H9 (cell line): ENCODE results near the gene ISG20. TPM values are rescaled to one million over a fixed set of nuclear protein-coding genes. Genes with fewer than 3 reads are reported as not detected.

Experiments used
- DNase-seq: peaks from one replicate; pipeline ENCODE4 v3.0.0-alpha.2; 2017
- H2AFZ ChIP-seq: one replicate; pipeline ENCODE4 v1.6.1; 2013; ENCODE audit warnings: mild to moderate bottlenecking, low read length, control low read depth, moderate library complexity
- H2AK5ac ChIP-seq: 2 replicates; pipeline ENCODE4 v1.6.1; 2013; ENCODE audit warnings: low read length, control low read depth, mixed read lengths; ENCODE audit not compliant: insufficient read length
- H2BK120ac ChIP-seq: one replicate; pipeline ENCODE4 v1.6.1; 2013; ENCODE audit warnings: low read depth, mild to moderate bottlenecking, low read length, control low read depth, inconsistent platforms; ENCODE audit not compliant: poor library complexity, severe bottlenecking
- H2BK12ac ChIP-seq: 2 replicates; pipeline ENCODE4 v1.6.1; 2013; ENCODE audit warnings: low read length, control low read depth, mixed read lengths, low read depth; ENCODE audit not compliant: insufficient read length
- H2BK15ac ChIP-seq: 2 replicates; pipeline ENCODE4 v1.6.1; 2013; ENCODE audit warnings: low read depth, low read length, control low read depth
- H2BK20ac ChIP-seq: one replicate; pipeline ENCODE4 v1.6.1; 2013; ENCODE audit warnings: low read depth, mild to moderate bottlenecking, low read length, control low read depth, inconsistent platforms; ENCODE audit not compliant: poor library complexity, severe bottlenecking
- H2BK5ac ChIP-seq: 2 replicates; pipeline ENCODE4 v1.6.1; 2013; ENCODE audit warnings: low read length, control low read depth, mixed read lengths; ENCODE audit not compliant: insufficient read length
- H3K14ac ChIP-seq: 2 replicates; pipeline ENCODE4 v1.6.1; 2013; ENCODE audit warnings: low read length, control low read depth; ENCODE audit not compliant: insufficient read depth
- H3K18ac ChIP-seq: 2 replicates; pipeline ENCODE4 v1.6.1; 2013; ENCODE audit warnings: low read depth, mild to moderate bottlenecking, mixed read lengths, low read length, control low read depth; ENCODE audit not compliant: insufficient read length
- H3K23ac ChIP-seq: 2 replicates; pipeline ENCODE4 v1.6.1; 2013; ENCODE audit warnings: low read length, control low read depth, mixed read lengths, low read depth; ENCODE audit not compliant: insufficient read length
- H3K23me2 ChIP-seq: 2 replicates; pipeline ENCODE4 v1.6.1; 2013; ENCODE audit warnings: low read depth, mild to moderate bottlenecking, mixed read lengths, low read length, control low read depth; ENCODE audit not compliant: insufficient read length, poor library complexity, severe bottlenecking
- H3K27ac ChIP-seq: 2 replicates; pipeline ENCODE4 v1.5.1; 2013; ENCODE audit warnings: low read length, control low read depth, mixed read lengths, low read depth; ENCODE audit not compliant: insufficient read length
- H3K27me3 ChIP-seq: 2 replicates; pipeline ENCODE4 v1.6.1; 2013; ENCODE audit warnings: low read length, control low read depth, inconsistent platforms; ENCODE audit not compliant: insufficient read depth
- H3K4ac ChIP-seq: 2 replicates; pipeline ENCODE4 v1.6.1; 2013; ENCODE audit warnings: low read depth, mild to moderate bottlenecking, control low read depth, inconsistent platforms, low read length, moderate library complexity
- H3K4me1 ChIP-seq: 2 replicates; pipeline ENCODE4 v1.6.1; 2013; ENCODE audit warnings: low read length, control low read depth, inconsistent platforms; ENCODE audit not compliant: insufficient read depth
- H3K4me2 ChIP-seq: 2 replicates; pipeline ENCODE4 v1.6.1; 2013; ENCODE audit warnings: low read length, control low read depth, mixed read lengths; ENCODE audit not compliant: insufficient read length, insufficient read depth
- H3K56ac ChIP-seq: 2 replicates; pipeline ENCODE4 v1.6.1; 2013; ENCODE audit warnings: low read depth, mild to moderate bottlenecking, mixed read lengths, low read length, control low read depth; ENCODE audit not compliant: insufficient read length
- H3K79me1 ChIP-seq: 2 replicates; pipeline ENCODE4 v1.6.1; 2013; ENCODE audit warnings: low read depth, mild to moderate bottlenecking, moderate library complexity, low read length, control low read depth, inconsistent platforms; ENCODE audit not compliant: insufficient read depth, poor library complexity, severe bottlenecking
- H3K79me2 ChIP-seq: 2 replicates; pipeline ENCODE4 v1.6.1; 2013; ENCODE audit warnings: low read length, control low read depth, inconsistent platforms; ENCODE audit not compliant: insufficient read depth
- H3K9ac ChIP-seq: 2 replicates; pipeline ENCODE4 v1.6.1; 2013; ENCODE audit warnings: low read length, control low read depth, mixed read lengths; ENCODE audit not compliant: insufficient read length; ENCODE audit errors: extremely low read depth
- H3K9me3 ChIP-seq: one replicate; pipeline ENCODE4 v1.6.1; 2013; ENCODE audit warnings: low read depth, low read length, inconsistent platforms; ENCODE audit not compliant: control insufficient read depth
- H3T11ph ChIP-seq: one replicate; pipeline ENCODE4 v1.6.1; 2013; ENCODE audit warnings: mild to moderate bottlenecking, low read length, control low read depth, inconsistent platforms
- H4K20me1 ChIP-seq: one replicate; pipeline ENCODE4 v1.6.1; 2013; ENCODE audit not compliant: control insufficient read depth, insufficient read length, insufficient read depth
- H4K5ac ChIP-seq: 2 replicates; pipeline ENCODE4 v1.6.1; 2013; ENCODE audit warnings: low read depth, mild to moderate bottlenecking, mixed read lengths, low read length, control low read depth; ENCODE audit not compliant: insufficient read length
- H4K8ac ChIP-seq: replicated peaks from 2 replicates; pipeline ENCODE4 v1.6.1; 2013; ENCODE audit warnings: low read length, control low read depth, mixed read lengths, low read depth; ENCODE audit not compliant: insufficient read length
- H4K91ac ChIP-seq: 2 replicates; pipeline ENCODE4 v1.6.1; 2013; ENCODE audit warnings: low read depth, mild to moderate bottlenecking, moderate library complexity, mixed read lengths, low read length, control low read depth; ENCODE audit not compliant: insufficient read length
- H3K27ac Mint-ChIP-seq, 3 experiments: 2 replicates in 2 of 3; 3 replicates in 1 of 3; pipeline ENCODE4 v1.8.0; 2020 to 2021; ENCODE audit warnings: mixed read lengths in 3 of 3, mild to moderate bottlenecking in 1 of 3, moderate library complexity in 1 of 3
- H3K27me3 Mint-ChIP-seq: 2 replicates; pipeline ENCODE4 v1.8.0; 2021; ENCODE audit warnings: low read depth, mild to moderate bottlenecking, moderate library complexity, mixed read lengths
- H3K36me3 Mint-ChIP-seq, 3 experiments: 2 replicates in 2 of 3; 3 replicates in 1 of 3; pipeline ENCODE4 v1.8.0; 2020 to 2021; ENCODE audit warnings: low read depth in 3 of 3, mixed read lengths in 3 of 3; ENCODE audit not compliant: insufficient read depth in 1 of 3
- H3K4me1 Mint-ChIP-seq, 2 experiments: 2 replicates each; pipeline ENCODE4 v1.8.0; 2020; ENCODE audit warnings: mixed read lengths in 2 of 2
- H3K4me3 Mint-ChIP-seq, 2 experiments: 2 replicates in 1 of 2; 3 replicates in 1 of 2; pipeline ENCODE4 v1.8.0; 2020 to 2021; ENCODE audit warnings: mild to moderate bottlenecking in 2 of 2, mixed read lengths in 2 of 2, moderate library complexity in 1 of 2
- H3K9me3 Mint-ChIP-seq, 2 experiments: 2 replicates in 1 of 2; 3 replicates in 1 of 2; pipeline ENCODE4 v1.8.0; 2020; ENCODE audit warnings: mild to moderate bottlenecking in 2 of 2, mixed read lengths in 2 of 2, moderate library complexity in 1 of 2
- CTCF ChIP-seq: fragments of 200-600 bp; sonication (generic); conservative IDR thresholded peaks from 3 replicates; pipeline ENCODE4 v1.8.0; 2021; ENCODE audit warnings: antibody characterized with exemption, mild to moderate bottlenecking
- whole genome bisulfite sequencing: extraction: QIAGEN DNeasy Blood & Tissue Kit; methylation state at CpG from one replicate; pipeline ENCODE4 v1.1.7; 2013; ENCODE audit warnings: missing lambda C conversion rate, low lambda C conversion rate, mixed read lengths; ENCODE audit not compliant: insufficient read length; ENCODE audit errors: extremely low coverage; 5-methylcytosine and 5-hydroxymethylcytosine counted together
- total RNA-seq: library from RNA; stranded (reverse); gene quantifications from 2 replicates; pipeline ENCODE4 v1.2.1, GENCODE V29; 2021

Gene ISG20
- total RNA-seq, 1 experiment from 2014 or later: 7.4 TPM

GRCh38 chr15:88629071-88629470, 9.7 kb upstream of the ISG20 start:
- Histone ChIP-seq H3T11ph (no peak overlapping the region), H4K20me1 (peaks cover 5% of the 10 kb centered on the region), H3K79me2 (peaks cover 32% of the 10 kb centered on the region), H3K79me1 (peaks cover 8% of the 10 kb centered on the region), H3K4me2 (no peak overlapping the region), H3K27me3 (no peaks in the 10 kb centered on the region), H4K5ac (no peak overlapping the region), H4K91ac (no peak overlapping the region), H3K23ac (no peak overlapping the region), H2BK20ac (no peak overlapping the region), H3K4ac (no peak overlapping the region), H2BK15ac (no peak overlapping the region), H3K9me3 (no peaks in the 10 kb centered on the region), H3K27ac (no peak overlapping the region), H2BK5ac (no peak overlapping the region), H3K4me1 (peaks cover under 1% of the 10 kb centered on the region; the same call in 1 of the 2 replicates), H4K8ac (no peak overlapping the region), H2AFZ (no peak overlapping the region), H3K18ac (no peak overlapping the region), H2BK12ac (no peak overlapping the region), H3K14ac (no peak overlapping the region), H3K23me2 (no peaks in the 10 kb centered on the region), H3K56ac (no peak overlapping the region), H2AK5ac (no peak overlapping the region), H3K9ac (no peak overlapping the region), H2BK120ac (no peak overlapping the region)
- peak overlapping the region in 1 of 3 experiments; percentile 32; a peak in 1 of 7 replicates for H3K27ac Mint-ChIP-seq
- TF ChIP-seq CTCF: no peak
- H3K4me1 Mint-ChIP-seq: peaks cover 16 to 23% of the 10 kb centered on the region in 2 experiments
- no peaks in the 10 kb centered on the region for H3K9me3 Mint-ChIP-seq
- no CpG with 5 or more reads among the region's 16 CpGs for WGBS
- peaks cover 48 to 92% (median 80%) of the 10 kb centered on the region in 3 experiments; a peak in 6 of 7 replicates for H3K36me3 Mint-ChIP-seq
- DNase-seq: no peak
- no peak overlapping the region for H3K4me3 Mint-ChIP-seq
- H3K27me3 Mint-ChIP-seq: no peaks in the 10 kb centered on the region; the same call in 1 of the 2 replicates
